ENCODE results near the gene CENPX. TPM values are rescaled to one million over a fixed set of nuclear protein-coding genes. Genes with fewer than 3 reads are reported as not detected.

The CENPX gene
- total RNA-seq, 1 donor: 18.8 TPM

DNA sequence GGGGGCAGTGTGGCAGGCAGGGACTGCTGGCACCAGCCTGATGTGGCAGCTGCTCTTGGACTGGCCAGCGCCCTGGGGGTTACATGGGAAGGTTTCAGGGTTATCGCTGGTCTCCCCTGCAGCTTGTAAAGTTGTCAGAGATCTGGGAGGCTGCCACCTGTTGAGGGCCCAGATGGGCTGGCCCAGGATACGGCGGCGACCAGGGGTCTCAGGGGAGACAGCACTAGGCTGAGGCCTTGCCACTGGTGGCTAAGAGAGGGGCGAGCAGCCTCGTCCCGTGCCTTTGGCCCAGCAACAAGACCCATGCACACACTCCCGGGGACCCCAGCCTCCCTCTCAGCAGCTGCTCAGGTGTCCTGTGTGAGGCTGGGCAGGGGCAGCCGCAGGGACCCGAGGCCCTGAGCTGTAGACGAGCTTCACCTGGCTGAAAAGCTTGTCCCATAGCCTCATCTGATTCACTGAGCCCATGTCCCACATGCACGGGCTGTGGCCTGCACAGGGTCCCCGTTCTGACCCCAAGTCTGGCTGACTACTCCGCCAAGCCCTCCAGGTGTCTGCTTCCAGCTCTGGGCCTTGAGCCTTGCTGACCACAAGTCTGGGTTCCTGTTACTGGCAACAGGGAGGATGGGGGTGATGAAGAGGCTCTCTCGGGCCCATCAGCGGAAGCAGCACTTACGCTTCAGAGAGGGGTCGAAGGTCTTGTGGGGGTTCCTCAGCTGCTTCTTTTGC, 36.8 kb upstream of the CENPX start:
- peak; percentile 77 for DNase-seq (ENCODE audit: insufficient read length, low spot score, missing footprints)
- Histone ChIP-seq H3K4me1 (ENCODE audit: insufficient read depth, low read length) (peaks cover 2% of the 10 kb centered on the region), H3K9me3 (ENCODE audit: low read depth, low read length) (no peaks in the 10 kb centered on the region), H3K27ac (ENCODE audit: low read depth, low read length) (no peak overlapping the region), H3K36me3 (ENCODE audit: insufficient read depth, low read length) (peaks cover 49% of the 10 kb centered on the region), H3K27me3 (ENCODE audit: insufficient read depth, low read length) (no peaks in the 10 kb centered on the region), H3K79me2 (ENCODE audit: insufficient read depth, low read length) (peaks cover 16% of the 10 kb centered on the region), H2AFZ (ENCODE audit: low read length) (no peak overlapping the region), H4K20me1 (ENCODE audit: insufficient read depth, low read length) (peaks cover 7% of the 10 kb centered on the region), H3K4me3 (ENCODE audit: insufficient read depth, low read length) (no peak overlapping the region), H3K4me2 (ENCODE audit: insufficient read depth, low read length) (no peak overlapping the region)
- TF ChIP-seq, protein P1, sequence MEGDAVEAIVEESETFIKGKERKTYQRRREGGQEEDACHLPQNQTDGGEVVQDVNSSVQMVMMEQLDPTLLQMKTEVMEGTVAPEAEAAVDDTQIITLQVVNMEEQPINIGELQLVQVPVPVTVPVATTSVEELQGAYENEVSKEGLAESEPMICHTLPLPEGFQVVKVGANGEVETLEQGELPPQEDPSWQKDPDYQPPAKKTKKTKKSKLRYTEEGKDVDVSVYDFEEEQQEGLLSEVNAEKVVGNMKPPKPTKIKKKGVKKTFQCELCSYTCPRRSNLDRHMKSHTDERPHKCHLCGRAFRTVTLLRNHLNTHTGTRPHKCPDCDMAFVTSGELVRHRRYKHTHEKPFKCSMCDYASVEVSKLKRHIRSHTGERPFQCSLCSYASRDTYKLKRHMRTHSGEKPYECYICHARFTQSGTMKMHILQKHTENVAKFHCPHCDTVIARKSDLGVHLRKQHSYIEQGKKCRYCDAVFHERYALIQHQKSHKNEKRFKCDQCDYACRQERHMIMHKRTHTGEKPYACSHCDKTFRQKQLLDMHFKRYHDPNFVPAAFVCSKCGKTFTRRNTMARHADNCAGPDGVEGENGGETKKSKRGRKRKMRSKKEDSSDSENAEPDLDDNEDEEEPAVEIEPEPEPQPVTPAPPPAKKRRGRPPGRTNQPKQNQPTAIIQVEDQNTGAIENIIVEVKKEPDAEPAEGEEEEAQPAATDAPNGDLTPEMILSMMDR (IDR thresholded peaks at IDR 0.05; ENCODE audit: extremely low read depth, low read depth, low read length): no peak

DNA sequence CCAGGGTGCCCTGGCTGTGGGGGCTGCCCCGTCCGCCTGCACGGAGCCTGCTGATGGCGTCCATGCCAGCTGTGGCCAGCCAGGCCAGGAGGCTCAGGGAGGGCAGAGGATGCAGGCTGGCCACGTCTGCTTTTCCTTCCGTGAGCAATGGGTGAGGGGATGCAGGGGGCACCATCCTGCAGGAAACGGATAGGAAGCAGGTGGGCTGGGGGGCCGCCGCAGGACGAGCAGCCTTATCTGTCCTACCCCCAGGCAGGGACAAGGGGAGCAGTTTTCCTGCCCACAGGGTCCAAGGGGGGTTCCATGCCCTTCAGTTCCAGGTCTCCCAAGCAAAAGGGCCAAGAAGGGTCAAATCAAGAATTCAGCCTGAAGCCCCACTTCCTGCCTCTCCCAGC, 36.2 kb upstream of the CENPX start:
- Histone ChIP-seq H3K36me3 (ENCODE audit: insufficient read depth, low read length) (peaks cover 50% of the 10 kb centered on the region), H4K20me1 (ENCODE audit: insufficient read depth, low read length) (peaks cover 3% of the 10 kb centered on the region), H3K9me3 (ENCODE audit: low read depth, low read length) (no peaks in the 10 kb centered on the region)

DNA sequence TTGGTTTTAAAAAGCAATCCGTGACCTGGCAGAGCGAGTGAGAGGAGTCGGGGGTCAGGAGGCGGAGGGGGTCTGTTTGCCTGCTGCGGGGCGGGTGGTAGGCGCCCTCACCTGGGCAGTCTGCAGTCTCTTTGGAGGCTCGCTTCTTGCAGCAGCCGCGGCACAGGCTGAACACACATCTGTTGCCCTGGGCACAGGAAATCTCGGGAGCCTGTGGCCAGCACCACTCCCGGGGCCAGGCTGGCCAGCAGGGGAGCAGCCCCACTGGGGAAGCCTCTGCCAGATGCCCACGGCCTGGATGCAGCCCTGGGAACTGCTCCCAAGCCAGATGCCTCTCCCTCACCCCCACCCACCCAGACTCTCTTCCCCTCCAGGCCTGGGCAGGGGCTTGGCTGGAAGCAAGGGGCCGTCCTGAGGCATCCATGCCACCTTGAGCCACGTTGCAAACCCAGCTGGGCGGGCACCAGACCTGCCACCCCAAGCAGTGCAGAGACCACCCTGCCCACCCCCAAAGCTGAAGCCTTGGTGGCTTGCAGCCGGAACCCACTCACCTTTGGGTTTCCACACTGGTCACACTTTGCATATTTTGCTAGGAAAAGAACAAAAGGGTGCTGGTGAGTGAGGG, 35.7 kb upstream of the CENPX start:
- TF ChIP-seq, protein P1 (IDR thresholded peaks at IDR 0.05; ENCODE audit: extremely low read depth, low read depth, low read length): no peak
- peaks cover 3% of the 10 kb centered on the region for H4K20me1 ChIP-seq (ENCODE audit: insufficient read depth, low read length)
- peaks cover 16% of the 10 kb centered on the region for H3K79me2 ChIP-seq (ENCODE audit: insufficient read depth, low read length)
- H2AFZ ChIP-seq (ENCODE audit: low read length): no peak overlapping the region
- no peak overlapping the region for H3K4me2 ChIP-seq (ENCODE audit: insufficient read depth, low read length)
- H3K36me3 ChIP-seq (ENCODE audit: insufficient read depth, low read length): peaks cover 46% of the 10 kb centered on the region
- peaks cover under 1% of the 10 kb centered on the region for H3K4me1 ChIP-seq (ENCODE audit: insufficient read depth, low read length)
- peak; percentile 84 for DNase-seq (ENCODE audit: insufficient read length, low spot score, missing footprints)
- H3K27me3 ChIP-seq (ENCODE audit: insufficient read depth, low read length): no peaks in the 10 kb centered on the region
- no peak overlapping the region for H3K27ac ChIP-seq (ENCODE audit: low read depth, low read length)
- H3K9me3 ChIP-seq (ENCODE audit: low read depth, low read length): no peaks in the 10 kb centered on the region
- no peak overlapping the region for H3K4me3 ChIP-seq (ENCODE audit: insufficient read depth, low read length)

More for the DNA sequence above, 36.2 kb upstream of the CENPX start:
- peak; percentile 81 for DNase-seq (ENCODE audit: insufficient read length, low spot score, missing footprints)
- Histone ChIP-seq H3K27me3 (ENCODE audit: insufficient read depth, low read length) (no peaks in the 10 kb centered on the region), H3K4me3 (ENCODE audit: insufficient read depth, low read length) (no peak overlapping the region), H3K4me2 (ENCODE audit: insufficient read depth, low read length) (no peak overlapping the region), H2AFZ (ENCODE audit: low read length) (no peak overlapping the region), H3K4me1 (ENCODE audit: insufficient read depth, low read length) (no peaks in the 10 kb centered on the region), H3K27ac (ENCODE audit: low read depth, low read length) (no peak overlapping the region), H3K79me2 (ENCODE audit: insufficient read depth, low read length) (peaks cover 16% of the 10 kb centered on the region)
- TF ChIP-seq, protein P1 (IDR thresholded peaks at IDR 0.05; ENCODE audit: extremely low read depth, low read depth, low read length): no peak

Measured in osteoblast (primary cell).